ENCODE data around the gene SPEG. TPM values are rescaled to one million over a fixed set of nuclear protein-coding genes. Genes with fewer than 3 reads are reported as not detected.

The SPEG gene
- total RNA-seq, 2 donors from 2014 or later: 23.1 to 29.8 TPM

GRCh38 chr2:219445220-219445640 is 10.6 kb downstream of the SPEG start:
- Mint-ChIP-seq H3K4me3 (no peak overlapping the region), H3K36me3 (ENCODE audit: low read depth) (no peaks in the 10 kb centered on the region), H3K9me3 (no peaks in the 10 kb centered on the region), H3K27ac (peak overlapping the region; percentile 21), H3K27me3 (ENCODE audit: insufficient read depth) (peaks cover 85% of the 10 kb centered on the region), H3K4me1 (peaks cover 13% of the 10 kb centered on the region)
- Histone ChIP-seq H3K9ac (ENCODE audit: extremely low read depth, low read length, poor library complexity, severe bottlenecking) (no peak overlapping the region), H3K9me3 (ENCODE audit: control insufficient read depth, low read length) (no peaks in the 10 kb centered on the region), H3K27me3 (ENCODE audit: control insufficient read depth, insufficient read depth, low read length, poor library complexity, severe bottlenecking) (peaks cover 26% of the 10 kb centered on the region), H3K4me3 (ENCODE audit: low read length) (no peak overlapping the region), H3K36me3 (ENCODE audit: control insufficient read depth, insufficient read depth, low read length) (no peaks in the 10 kb centered on the region), H3K27ac (ENCODE audit: low read depth, low read length) (no peak overlapping the region), H3K4me1 (ENCODE audit: control insufficient read depth, insufficient read depth, low read length) (no peaks in the 10 kb centered on the region)
- no peak for DNase-seq
- TF ChIP-seq CTCF (conservative IDR thresholded peaks at IDR 0.05): no peak
- 86% methylated on average over 1 to 5 of the region's 5 CpGs for WGBS, 2 experiments (ENCODE audit: insufficient coverage in 1 of 2, insufficient read length in 1 of 2)

GRCh38 chr2:219446101-219446504 is 11.5 kb downstream of the SPEG start:
- H3K4me1 Mint-ChIP-seq: peaks cover 12% of the 10 kb centered on the region
- WGBS, 2 experiments (ENCODE audit: insufficient coverage in 1 of 2, insufficient read length in 1 of 2): 44 to 65% methylated on average over 5 to 6 of the region's 6 CpGs
- H3K4me3 Mint-ChIP-seq: no peak overlapping the region
- H3K9ac ChIP-seq (ENCODE audit: extremely low read depth, low read length, poor library complexity, severe bottlenecking): no peak overlapping the region
- peak; percentile 76 for DNase-seq
- peaks cover 19% of the 10 kb centered on the region for H3K27me3 ChIP-seq (ENCODE audit: control insufficient read depth, insufficient read depth, low read length, poor library complexity, severe bottlenecking)
- H3K36me3 ChIP-seq (ENCODE audit: control insufficient read depth, insufficient read depth, low read length): no peaks in the 10 kb centered on the region
- H3K36me3 Mint-ChIP-seq (ENCODE audit: low read depth): no peaks in the 10 kb centered on the region
- H3K4me1 ChIP-seq (ENCODE audit: control insufficient read depth, insufficient read depth, low read length): no peaks in the 10 kb centered on the region
- H3K9me3 ChIP-seq (ENCODE audit: control insufficient read depth, low read length): no peaks in the 10 kb centered on the region
- H3K27ac ChIP-seq (ENCODE audit: low read depth, low read length): no peak overlapping the region
- no peak overlapping the region for H3K4me3 ChIP-seq (ENCODE audit: low read length)
- no peak for TF ChIP-seq CTCF (conservative IDR thresholded peaks at IDR 0.05)
- H3K9me3 Mint-ChIP-seq: no peaks in the 10 kb centered on the region
- H3K27me3 Mint-ChIP-seq (ENCODE audit: insufficient read depth): peaks cover 88% of the 10 kb centered on the region
- H3K27ac Mint-ChIP-seq: no peak overlapping the region

- no peak overlapping the region for H3K4me3 Mint-ChIP-seq
- Histone ChIP-seq H3K27ac (ENCODE audit: low read depth, low read length) (no peak overlapping the region), H3K9ac (ENCODE audit: extremely low read depth, low read length, poor library complexity, severe bottlenecking) (no peak overlapping the region), H3K4me3 (ENCODE audit: low read length) (no peak overlapping the region), H3K36me3 (ENCODE audit: control insufficient read depth, insufficient read depth, low read length) (no peaks in the 10 kb centered on the region), H3K27me3 (ENCODE audit: control insufficient read depth, insufficient read depth, low read length, poor library complexity, severe bottlenecking) (peaks cover 15% of the 10 kb centered on the region), H3K9me3 (ENCODE audit: control insufficient read depth, low read length) (no peaks in the 10 kb centered on the region), H3K4me1 (ENCODE audit: control insufficient read depth, insufficient read depth, low read length) (no peaks in the 10 kb centered on the region)
- 90% methylated on average over 1 of the region's 1 CpG; no CpG with 5 or more reads in 1 of the 2 experiments for whole genome bisulfite sequencing, 2 experiments (ENCODE audit: insufficient coverage in 1 of 2, insufficient read length in 1 of 2)
- TF ChIP-seq CTCF (conservative IDR thresholded peaks at IDR 0.05): no peak
- peaks cover 8% of the 10 kb centered on the region for H3K4me1 Mint-ChIP-seq
- no peak for DNase-seq
- H3K27me3 Mint-ChIP-seq (ENCODE audit: insufficient read depth): peaks cover 87% of the 10 kb centered on the region
- H3K27ac Mint-ChIP-seq: no peak overlapping the region
- H3K9me3 Mint-ChIP-seq: no peaks in the 10 kb centered on the region
- no peaks in the 10 kb centered on the region for H3K36me3 Mint-ChIP-seq (ENCODE audit: low read depth)
Measured at GRCh38 chr2:219446689-219447088, 12.0 kb downstream of the SPEG start.
